Keratinocyte (primary cell): ENCODE results near the gene FAM43B.

Experiments used
- CTCF ChIP-seq, 3 experiments: IDR thresholded peaks in 1 of 3; conservative IDR thresholded peaks in 1 of 3; optimal IDR thresholded peaks in 1 of 3; 2 replicates in 2 of 3; 3 replicates in 1 of 3; pipeline versions ENCODE3 to v1.5.1; 2011; ENCODE audit warnings: low read length in 3 of 3, mild to moderate bottlenecking in 3 of 3, moderate library complexity in 2 of 3, control low read depth in 1 of 3, inconsistent platforms in 1 of 3; ENCODE audit not compliant: insufficient read depth in 2 of 3; ENCODE audit errors: extremely low read depth in 1 of 3
- EZH2 ChIP-seq: IDR thresholded peaks from one replicate; pipeline ENCODE4 v1.6.1; 2012; ENCODE audit warnings: inconsistent platforms, mild to moderate bottlenecking, low read length, moderate library complexity

DNA sequence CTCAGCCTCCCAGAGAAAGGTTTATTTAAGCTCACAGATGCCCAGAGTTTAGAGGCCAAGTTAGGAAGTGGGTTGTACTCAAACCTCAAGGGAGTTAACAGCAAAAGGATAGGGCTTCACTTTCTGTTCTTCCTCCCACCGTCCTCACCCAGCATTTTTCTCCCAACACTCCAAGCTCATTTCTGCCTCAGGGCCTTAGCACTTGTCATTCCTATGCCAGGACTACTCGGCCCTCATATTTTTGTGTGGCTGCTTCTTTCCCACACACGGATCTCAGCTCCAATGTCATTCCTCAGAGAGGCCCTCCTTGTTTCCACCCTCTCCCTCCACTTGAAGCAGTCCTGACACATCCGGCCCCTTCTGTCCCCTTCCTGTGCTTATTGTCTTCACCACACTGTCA is 12.9 kb downstream of the FAM43B start:
- TF ChIP-seq EZH2 = no peak
- no peak for TF ChIP-seq CTCF (optimal IDR thresholded peaks at IDR 0.05 in 1 of 3, IDR thresholded peaks at IDR 0.05 in 1 of 3, conservative IDR thresholded peaks at IDR 0.05 in 1 of 3; ENCODE audit: extremely low read depth in 1 of 3, insufficient read depth in 2 of 3, low read length in 3 of 3)
